ENCODE measurements around the gene TMEM254.

DNA sequence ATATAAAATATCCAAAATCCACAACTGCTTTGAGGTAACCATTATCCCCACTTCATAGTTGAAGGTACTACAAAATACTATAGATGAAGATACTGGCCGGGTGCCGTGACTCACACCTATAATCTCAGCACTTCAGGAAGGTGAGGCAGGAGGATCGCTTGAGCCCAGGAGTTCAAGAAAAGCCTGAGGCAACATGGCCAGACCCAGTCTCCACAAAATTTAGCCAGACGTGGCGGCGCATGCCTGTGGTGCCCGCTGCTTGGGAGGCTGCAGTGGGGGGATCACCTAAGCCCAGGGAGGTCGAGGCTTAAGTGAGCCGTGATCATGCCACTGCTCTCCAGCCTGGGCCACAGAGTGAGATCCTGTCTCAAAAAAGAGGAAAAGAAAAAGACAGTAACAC lies 21.7 kb downstream of the TMEM254 start:
- TF ChIP-seq POLR2AphosphoS5 (IDR thresholded peaks at IDR 0.05) (no peak), POLR2A (IDR thresholded peaks at IDR 0.05) (no peak)
